Suppressor macrophage (primary cell): ENCODE data around the gene ZNF624.
"Not testable (repeated sequence)": the region's sequence is repeated elsewhere in the genome, so short reads cannot be mapped to it uniquely, and the experiment has no call there.

Experiments used
- DNase-seq, 4 experiments: peaks; one replicate each; pipeline ENCODE4 v3.0.0-alpha.2; 2020 to 2022
- total RNA-seq, 17 experiments: gene quantifications; one replicate each; lab custom pipeline; 2026; ENCODE audit warnings: mixed read lengths in 6 of 17, inconsistent platforms in 3 of 17; lab: John Stamatoyannopoulos, UW

Gene ZNF624
- 3.6 to 16.3 (median 9.0) reads per million in 17 experiments for total RNA-seq

GRCh38 chr17:16653367-16654041 is at the start of gene ZNF624:
TSS of gene ZNF624 (minus strand) at chr17:16653850.
- DNase-seq = peak; percentile 92 to 97 (median 95)

- DNase-seq = not testable (repeated sequence)
These were observed 44.0 kb upstream of the ZNF624 start for GRCh38 chr17:16697603-16698002.

GRCh38 chr17:16690447-16690846 is 36.8 kb upstream of the ZNF624 start:
- not testable (repeated sequence) for DNase-seq

- peak in 2 of 4 experiments; percentile 7 to 14 for DNase-seq
These were observed 36.2 kb upstream of the ZNF624 start, which contains the start of gene CCDC144A for GRCh38 chr17:16689731-16690281. TSS of gene CCDC144A (plus strand) at chr17:16690241. CDS start at chr17:16690401, 160 bp downstream.

- not testable (repeated sequence) for DNase-seq
These were observed 33.5 kb upstream of the ZNF624 start for GRCh38 chr17:16687151-16687550.

GRCh38 chr17:16686019-16686418 is 32.4 kb upstream of the ZNF624 start:
- DNase-seq = not testable (repeated sequence)

GRCh38 chr17:16683290-16684138 is 29.9 kb upstream of the ZNF624 start:
- not testable (repeated sequence) for DNase-seq

GRCh38 chr17:16676676-16677268 is 23.1 kb upstream of the ZNF624 start:
- DNase-seq = no peak

GRCh38 chr17:16666907-16667636 is 13.4 kb upstream of the ZNF624 start:
- DNase-seq = peak in 1 of 4 experiments; percentile 9

GRCh38 chr17:16666553-16666906 is 12.9 kb upstream of the ZNF624 start:
- DNase-seq = not testable (repeated sequence)

GRCh38 chr17:16662936-16663335 is 9.3 kb upstream of the ZNF624 start:
- DNase-seq = no peak

- no peak for DNase-seq
These were observed 7.6 kb upstream of the ZNF624 start for GRCh38 chr17:16661217-16661616.

- peak in 2 of 4 experiments; percentile 2 to 21 for DNase-seq
These were observed 743 bp downstream of the ZNF624 start for GRCh38 chr17:16652847-16653366.

GRCh38 chr17:16652252-16652651 is 1.4 kb downstream of the ZNF624 start:
- DNase-seq = no peak

- DNase-seq = no peak
These were observed 4.1 kb downstream of the ZNF624 start for GRCh38 chr17:16649585-16649984.

GRCh38 chr17:16639438-16639837 is 14.2 kb downstream of the ZNF624 start:
- DNase-seq = no peak

GRCh38 chr17:16623282-16623681 is 30.4 kb downstream of the ZNF624 start:
- DNase-seq = no peak

GRCh38 chr17:16622540-16623277 is 30.9 kb downstream of the ZNF624 start:
- DNase-seq = no peak

GRCh38 chr17:16617481-16618060 is 36.1 kb downstream of the ZNF624 start:
- no peak for DNase-seq

GRCh38 chr17:16599537-16599936 is 54.1 kb downstream of the ZNF624 start:
- no peak for DNase-seq
